GM12892 (cell line): ENCODE data around the gene SETD4. TPM values are rescaled to one million over a fixed set of nuclear protein-coding genes. Genes with fewer than 3 reads are reported as not detected.
"Not testable (repeated sequence)": the region's sequence is repeated elsewhere in the genome, so short reads cannot be mapped to it uniquely, and the experiment has no call there.

Experiments used
- DNase-seq: peaks from one replicate; pipeline ENCODE4 v3.0.0; 2011; ENCODE audit not compliant: insufficient read length
- FAIRE-seq: peaks from 2 replicates; lab custom pipeline; 2011; peaks lifted over from hg19 to GRCh38; lab: Jason Lieb, UNC
- POLR2A ChIP-seq: IDR thresholded peaks from 2 replicates; pipeline ENCODE4 v1.6.1; 2011; ENCODE audit warnings: low read depth, low read length, control low read depth
- POLR2AphosphoS5 ChIP-seq: IDR thresholded peaks from 2 replicates; pipeline ENCODE4 v1.6.1; 2011; ENCODE audit warnings: low read depth, low read length, control low read depth
- TAF1 ChIP-seq: IDR thresholded peaks from 2 replicates; pipeline ENCODE4 v1.6.1; 2011; ENCODE audit warnings: low read depth, mild to moderate bottlenecking, control low read depth, low read length, borderline replicate concordance
- polyA plus RNA-seq: library from polyadenylated mRNA; unstranded; fragments of >200 nt; gene quantifications from one replicate; pipeline ENCODE4 v1.2.1, GENCODE V29; 2012; ENCODE audit warnings: missing spikeins, inconsistent platforms; ENCODE audit not compliant: missing spikeins

SETD4 gene, protein sequence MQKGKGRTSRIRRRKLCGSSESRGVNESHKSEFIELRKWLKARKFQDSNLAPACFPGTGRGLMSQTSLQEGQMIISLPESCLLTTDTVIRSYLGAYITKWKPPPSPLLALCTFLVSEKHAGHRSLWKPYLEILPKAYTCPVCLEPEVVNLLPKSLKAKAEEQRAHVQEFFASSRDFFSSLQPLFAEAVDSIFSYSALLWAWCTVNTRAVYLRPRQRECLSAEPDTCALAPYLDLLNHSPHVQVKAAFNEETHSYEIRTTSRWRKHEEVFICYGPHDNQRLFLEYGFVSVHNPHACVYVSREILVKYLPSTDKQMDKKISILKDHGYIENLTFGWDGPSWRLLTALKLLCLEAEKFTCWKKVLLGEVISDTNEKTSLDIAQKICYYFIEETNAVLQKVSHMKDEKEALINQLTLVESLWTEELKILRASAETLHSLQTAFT
- 14.1 TPM for polyA plus RNA-seq

- TF ChIP-seq POLR2A (peak; percentile 88), TAF1 (peak; percentile 53; the same call in 1 of the 2 replicates), POLR2AphosphoS5 (peak; percentile 87; the same call in 1 of the 2 replicates)
- FAIRE-seq (peak; percentile 95), DNase-seq (peak; percentile 95)
These were observed at the start of gene SETD4 for GRCh38 chr21:36060159-36060921. Gene SETD4 (minus strand): TSS chr21:36060526. CDS start chr21:36058888, 1,638 bp downstream.

DNA sequence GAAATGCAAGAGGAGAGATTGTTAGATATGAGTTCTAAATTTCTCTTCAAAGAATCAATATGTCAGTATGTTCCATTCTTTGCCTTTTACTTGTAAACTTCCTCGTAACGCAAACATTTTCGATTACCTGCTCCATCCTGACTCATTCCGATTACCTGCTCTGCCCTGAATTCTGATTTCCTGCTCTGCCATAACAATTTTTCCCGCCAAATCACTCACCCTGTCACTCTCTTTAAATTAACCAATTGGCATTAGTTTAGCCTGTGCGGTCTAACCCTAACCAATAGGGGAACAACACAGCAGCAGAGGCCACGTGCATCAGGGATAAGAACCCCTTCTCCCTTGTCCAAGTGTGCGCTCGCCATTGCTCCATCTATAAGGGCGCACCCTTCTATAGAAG, 49.5 kb upstream of the SETD4 start:
- no peak for DNase-seq
- no peak for TF ChIP-seq TAF1
- no peak for TF ChIP-seq POLR2A
- TF ChIP-seq POLR2AphosphoS5, result no peak
- no peak for FAIRE-seq

GRCh38 chr21:36105327-36105842, 45.1 kb upstream of the SETD4 start:
- TF ChIP-seq POLR2A, result no peak
- no peak for TF ChIP-seq POLR2AphosphoS5
- no peak for TF ChIP-seq TAF1
- no peak for DNase-seq
- FAIRE-seq, result no peak

GRCh38 chr21:36104317-36105300, 44.3 kb upstream of the SETD4 start:
- FAIRE-seq (no peak), DNase-seq (no peak)
- TF ChIP-seq POLR2A (no peak), TAF1 (no peak), POLR2AphosphoS5 (no peak)

GRCh38 chr21:36103434-36103833, 43.1 kb upstream of the SETD4 start:
- no peak for FAIRE-seq
- TF ChIP-seq POLR2A, result no peak
- TF ChIP-seq POLR2AphosphoS5, result no peak
- no peak for TF ChIP-seq TAF1
- no peak for DNase-seq

- no peak for FAIRE-seq
- DNase-seq, result no peak
- TF ChIP-seq TAF1, result no peak
- no peak for TF ChIP-seq POLR2A
- TF ChIP-seq POLR2AphosphoS5, result no peak
These were observed 40.8 kb upstream of the SETD4 start for GRCh38 chr21:36100971-36101641.

DNA sequence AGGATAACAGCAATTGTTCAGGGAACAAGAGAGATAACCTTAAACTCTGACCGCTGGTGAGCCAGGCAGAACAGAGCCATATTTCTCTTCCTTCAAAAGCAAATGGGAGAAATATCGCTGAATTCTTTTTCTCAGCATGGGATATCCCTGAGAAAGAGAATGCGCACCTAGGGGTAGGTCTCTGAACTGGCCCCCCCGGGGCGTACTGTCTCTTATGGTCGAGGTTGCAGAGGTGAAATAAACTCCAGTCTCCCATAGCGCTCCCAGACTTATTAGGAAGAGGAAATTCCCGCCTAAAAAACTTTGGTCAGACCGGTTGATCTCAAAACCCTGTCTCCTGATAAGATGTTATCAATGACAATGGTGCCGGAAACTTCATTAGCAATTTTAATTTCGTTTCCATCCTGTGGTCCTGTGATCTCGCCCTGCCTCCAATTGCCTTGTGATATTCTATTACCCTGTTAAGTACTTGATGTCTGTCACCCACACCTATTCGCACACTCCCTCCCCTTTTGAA, 39.4 kb upstream of the SETD4 start:
- not testable (repeated sequence) for FAIRE-seq, DNase-seq

DNA sequence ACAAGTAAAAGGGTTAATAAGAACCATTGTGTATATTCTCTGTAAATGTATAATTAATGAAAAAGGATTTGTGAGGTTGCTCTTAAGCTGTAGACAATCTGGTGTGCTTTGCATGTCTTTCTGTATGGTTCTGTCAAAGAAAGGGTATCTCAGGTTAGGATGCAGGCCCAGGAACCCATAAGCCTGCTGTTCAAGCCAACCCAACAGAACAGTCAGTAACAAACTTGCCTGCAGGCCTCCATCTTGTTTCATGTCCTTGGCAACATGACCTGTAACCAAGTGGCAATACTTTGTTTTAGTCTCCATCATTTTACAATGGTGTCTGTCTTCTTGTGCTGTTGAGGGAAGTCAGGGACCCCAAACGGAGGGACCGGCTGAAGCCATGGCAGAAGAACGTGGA, 38.7 kb upstream of the SETD4 start:
- TF ChIP-seq TAF1, result no peak
- TF ChIP-seq POLR2AphosphoS5, result no peak
- FAIRE-seq (no peak), DNase-seq (no peak)

- FAIRE-seq (no peak), DNase-seq (no peak)
- TF ChIP-seq POLR2A, result no peak
- TF ChIP-seq TAF1, result no peak
- TF ChIP-seq POLR2AphosphoS5, result no peak
These were observed 37.8 kb upstream of the SETD4 start for GRCh38 chr21:36098182-36098532.

DNA sequence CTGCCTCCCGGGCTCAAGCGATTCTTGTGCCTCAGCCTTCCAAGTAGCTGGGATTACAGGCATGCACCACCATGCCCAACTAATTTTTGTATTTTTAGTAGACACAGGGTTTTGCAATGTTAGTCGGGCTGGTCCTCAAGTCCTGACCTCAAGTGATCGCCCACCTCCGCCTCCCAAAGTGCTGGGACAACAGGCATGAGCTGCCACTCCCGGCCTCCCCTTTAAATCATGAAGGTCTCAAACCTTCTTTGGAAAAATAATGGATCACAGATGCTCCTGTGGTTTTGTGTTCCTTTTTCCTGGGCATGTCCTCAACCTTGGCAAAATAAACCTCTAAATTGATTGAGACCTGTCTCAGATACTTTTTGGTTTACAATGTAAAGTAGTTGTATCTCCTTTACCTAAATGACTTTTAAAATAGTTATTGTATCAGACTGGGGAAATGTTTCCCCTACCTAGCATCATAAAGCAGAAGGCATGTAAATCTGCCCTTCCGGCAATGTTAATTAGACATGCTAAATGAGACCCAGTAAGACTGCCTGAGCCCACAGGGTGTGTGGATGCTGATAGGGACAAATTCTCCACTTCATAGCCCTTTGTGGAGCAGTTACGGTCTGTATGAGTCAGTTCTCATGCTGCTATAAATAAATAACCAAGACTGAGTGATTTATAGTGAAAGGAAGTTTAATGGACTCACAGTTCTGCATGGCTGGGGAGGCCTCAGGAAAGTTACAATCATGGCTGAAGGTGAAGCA, 37.3 kb upstream of the SETD4 start:
- TF ChIP-seq POLR2A, result no peak
- no peak for TF ChIP-seq POLR2AphosphoS5
- no peak for TF ChIP-seq TAF1
- peak; percentile 66 for FAIRE-seq
- no peak for DNase-seq
